Fibroblast of pulmonary artery (primary cell): ENCODE data around the gene SMG9.

Source experiments
- DNase-seq: peaks from one replicate; pipeline ENCODE4 v3.0.0-alpha.2; 2010; ENCODE audit warnings: low read depth
- H3K4me3 ChIP-seq: replicated peaks from 2 replicates; pipeline ENCODE4 v1.5.1; 2011; ENCODE audit warnings: low read depth, mild to moderate bottlenecking, control low read depth, low read length, moderate library complexity
- TF ChIP-seq, protein P1 (sequence below): IDR thresholded peaks from 2 replicates; pipeline ENCODE4 v1.5.1; 2011; ENCODE audit warnings: mild to moderate bottlenecking, control low read depth, low read length, inconsistent platforms; ENCODE audit errors: missing control alignments

SMG9 gene

DNA sequence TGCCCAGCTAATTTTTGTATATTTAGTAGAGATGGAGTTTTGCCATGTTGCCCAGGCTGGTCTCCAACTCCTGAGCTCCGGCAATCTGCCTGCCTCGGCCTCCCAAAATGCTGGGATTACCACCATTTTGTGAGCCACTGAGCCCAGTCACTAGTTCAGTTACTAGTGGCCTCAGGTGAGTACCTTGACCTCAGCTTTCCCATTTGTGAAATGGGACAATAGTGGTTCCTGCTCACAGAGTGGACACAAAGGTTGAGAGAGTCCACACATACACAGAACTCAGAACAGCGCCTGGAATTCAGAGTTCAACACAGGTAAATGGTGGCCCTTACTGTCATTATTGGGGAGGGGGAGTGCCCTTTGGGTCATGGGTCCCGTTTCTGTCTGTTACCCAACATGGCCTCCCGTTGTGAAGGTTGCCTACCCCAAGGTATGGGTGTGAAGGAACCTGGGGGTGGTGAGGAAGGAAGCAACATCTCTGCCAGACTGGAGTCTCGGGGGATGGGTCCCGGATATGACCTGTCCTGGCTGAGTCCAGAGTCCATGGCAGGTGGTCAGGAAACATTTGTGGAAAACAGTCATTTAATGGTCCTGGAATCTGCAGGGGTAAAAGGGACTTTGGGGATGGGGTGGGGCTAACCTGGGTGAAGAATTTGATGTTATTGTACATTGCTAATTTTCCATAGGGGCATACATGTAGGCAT is 50.6 kb downstream of the SMG9 start:
- H3K4me3 ChIP-seq: no peak overlapping the region
- no peak for DNase-seq
- TF ChIP-seq, protein P1, sequence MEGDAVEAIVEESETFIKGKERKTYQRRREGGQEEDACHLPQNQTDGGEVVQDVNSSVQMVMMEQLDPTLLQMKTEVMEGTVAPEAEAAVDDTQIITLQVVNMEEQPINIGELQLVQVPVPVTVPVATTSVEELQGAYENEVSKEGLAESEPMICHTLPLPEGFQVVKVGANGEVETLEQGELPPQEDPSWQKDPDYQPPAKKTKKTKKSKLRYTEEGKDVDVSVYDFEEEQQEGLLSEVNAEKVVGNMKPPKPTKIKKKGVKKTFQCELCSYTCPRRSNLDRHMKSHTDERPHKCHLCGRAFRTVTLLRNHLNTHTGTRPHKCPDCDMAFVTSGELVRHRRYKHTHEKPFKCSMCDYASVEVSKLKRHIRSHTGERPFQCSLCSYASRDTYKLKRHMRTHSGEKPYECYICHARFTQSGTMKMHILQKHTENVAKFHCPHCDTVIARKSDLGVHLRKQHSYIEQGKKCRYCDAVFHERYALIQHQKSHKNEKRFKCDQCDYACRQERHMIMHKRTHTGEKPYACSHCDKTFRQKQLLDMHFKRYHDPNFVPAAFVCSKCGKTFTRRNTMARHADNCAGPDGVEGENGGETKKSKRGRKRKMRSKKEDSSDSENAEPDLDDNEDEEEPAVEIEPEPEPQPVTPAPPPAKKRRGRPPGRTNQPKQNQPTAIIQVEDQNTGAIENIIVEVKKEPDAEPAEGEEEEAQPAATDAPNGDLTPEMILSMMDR: no peak

DNA sequence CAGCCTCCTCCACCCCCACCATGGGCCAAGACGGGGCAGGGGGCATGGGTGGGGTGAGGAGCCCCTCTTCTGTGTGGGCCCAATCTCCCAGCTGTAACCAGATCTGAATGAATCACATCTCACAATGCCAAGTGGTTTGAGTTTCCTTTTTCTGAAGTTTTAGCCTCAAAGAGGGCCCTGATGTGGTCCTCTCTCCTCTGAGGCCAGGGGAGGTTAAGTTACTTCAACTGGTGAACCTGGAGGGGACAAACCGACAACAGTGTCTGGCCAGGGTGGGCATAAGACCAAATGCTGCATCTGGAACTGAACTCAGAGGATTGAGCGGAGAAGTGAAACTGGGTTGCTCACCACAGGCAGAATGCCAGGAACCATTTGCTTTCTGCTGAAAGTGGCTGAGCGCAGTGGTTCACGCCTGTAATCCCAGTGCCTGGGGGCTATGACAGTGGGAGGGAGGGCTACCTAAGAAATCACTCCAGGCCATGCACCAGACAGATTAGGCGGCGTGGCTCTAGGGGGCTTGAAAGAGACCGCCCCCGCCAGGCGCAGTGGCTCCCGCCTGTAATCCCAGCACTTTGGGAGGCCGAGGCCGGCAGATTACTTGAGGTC is 54.3 kb downstream of the SMG9 start:
- DNase-seq: peak; percentile 76
- H3K4me3 ChIP-seq: peak overlapping the region; percentile 51
- TF ChIP-seq, protein P1: no peak

DNA sequence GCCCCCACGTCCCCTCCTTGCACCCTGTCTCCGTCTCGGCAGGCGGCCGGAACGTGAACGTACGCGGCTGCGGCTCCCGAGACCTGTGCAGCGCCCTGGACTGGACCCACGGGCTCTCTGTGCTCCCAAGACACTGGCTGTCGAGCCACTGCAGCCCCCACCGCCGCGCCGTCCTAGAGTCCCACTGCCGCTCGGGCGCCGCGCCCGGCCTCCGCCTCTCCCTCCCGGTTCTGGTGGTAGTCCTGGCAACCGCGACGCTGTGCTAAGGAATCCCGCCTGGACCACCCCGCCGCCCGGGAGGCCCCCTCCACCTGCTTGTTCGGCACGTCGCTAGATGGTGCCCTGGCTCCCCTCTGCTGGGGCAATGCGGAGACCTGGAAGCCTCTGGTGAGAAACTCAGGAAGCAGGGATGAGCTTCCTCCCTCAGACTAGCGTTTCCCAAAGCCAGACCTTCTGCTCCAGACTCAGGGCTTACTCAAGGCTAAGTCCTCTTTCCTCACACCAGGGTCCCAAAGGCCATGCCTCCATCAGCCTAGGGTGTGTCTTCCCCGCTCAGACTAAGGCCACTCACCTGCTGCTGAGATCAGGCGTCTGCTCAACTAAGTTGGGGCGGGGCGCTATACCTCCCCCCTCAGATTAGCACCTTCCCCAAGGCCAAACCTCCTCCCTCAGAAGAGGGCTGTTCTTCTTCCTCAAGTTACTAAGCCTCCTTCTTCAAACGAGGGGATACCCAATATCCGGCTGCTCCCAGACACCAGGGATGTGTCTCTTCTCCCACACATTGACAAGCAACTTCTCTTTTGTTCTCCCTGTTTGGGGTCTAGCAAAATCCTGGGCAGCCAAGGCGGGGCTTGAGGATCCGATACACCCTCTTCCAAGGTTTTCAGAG is 55.0 kb downstream of the SMG9 start:
- peak; percentile 40 for DNase-seq
- peak overlapping the region; percentile 22 for H3K4me3 ChIP-seq
- TF ChIP-seq, protein P1: no peak

DNA sequence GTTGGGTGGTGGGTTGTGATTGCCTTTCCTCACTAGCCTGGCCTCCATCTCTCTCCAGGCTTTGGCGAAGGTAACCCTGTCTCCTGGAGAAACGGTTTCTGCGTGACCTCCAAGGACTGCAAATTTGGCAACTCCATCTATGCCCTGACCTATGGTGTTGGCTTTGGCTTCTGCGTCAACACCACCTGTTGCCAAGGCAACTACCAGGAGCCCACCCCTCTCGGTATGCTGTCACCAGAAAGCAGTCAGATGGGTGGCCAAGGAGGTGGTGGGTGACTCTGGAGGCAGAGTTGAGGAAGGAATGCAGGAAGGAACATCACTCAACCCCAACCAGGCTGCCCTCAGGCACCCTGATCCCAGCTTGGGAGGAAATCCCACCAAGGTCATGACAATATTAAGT is 57.5 kb downstream of the SMG9 start:
- DNase-seq: no peak
- H3K4me3 ChIP-seq: no peak overlapping the region
- TF ChIP-seq, protein P1: no peak

DNA sequence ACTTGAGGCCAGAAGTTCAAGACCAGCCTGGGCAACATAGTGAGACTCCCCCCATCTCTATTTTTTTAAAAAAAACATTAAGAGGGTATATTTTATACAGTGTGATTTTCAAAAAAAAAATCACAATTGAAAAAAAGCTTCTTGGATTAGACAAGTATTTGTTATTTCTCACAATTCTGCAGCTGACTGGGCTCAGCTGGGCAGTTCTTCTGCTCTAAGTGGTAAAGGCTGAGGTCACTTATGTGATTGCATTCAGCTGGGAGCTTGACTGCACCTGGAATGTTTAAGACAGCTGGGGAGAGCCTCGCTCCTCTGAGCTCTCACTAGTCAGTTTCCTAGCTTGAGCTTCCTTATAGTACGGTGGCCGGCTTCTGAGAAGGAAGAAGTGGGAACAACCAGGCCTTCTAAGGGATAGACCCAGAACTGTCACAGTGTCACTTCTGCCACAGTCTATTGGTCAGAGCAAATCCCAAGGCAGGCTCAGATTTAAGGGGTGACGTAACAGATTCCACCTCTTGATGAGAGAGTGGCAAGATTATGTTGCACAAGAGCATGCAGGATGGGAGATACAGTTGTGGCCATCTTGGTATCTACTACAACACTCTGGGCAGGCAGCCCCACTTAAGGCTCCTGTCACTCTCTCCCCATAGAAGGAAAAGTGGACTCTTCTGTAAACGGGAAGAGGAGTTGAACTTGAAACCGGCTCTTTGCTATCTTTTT is 58.6 kb downstream of the SMG9 start:
- no peak overlapping the region for H3K4me3 ChIP-seq
- TF ChIP-seq, protein P1: no peak
- no peak for DNase-seq

DNA sequence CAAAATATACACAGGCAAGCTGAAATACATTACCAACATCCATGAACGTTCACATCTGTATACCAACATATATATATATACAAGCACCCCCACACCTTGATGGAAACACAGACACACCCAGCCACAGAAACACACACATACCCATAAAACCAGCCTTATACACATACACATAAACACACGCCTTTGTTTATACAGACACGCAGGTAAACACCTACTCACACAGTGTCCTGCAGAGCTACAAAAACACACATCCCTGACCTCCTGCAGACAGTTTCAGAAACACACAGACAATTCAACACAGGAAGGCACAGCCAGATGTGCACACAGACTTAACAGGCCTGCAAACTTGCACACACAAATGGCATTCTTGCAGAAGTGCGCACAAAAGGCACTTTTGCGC is 60.2 kb downstream of the SMG9 start:
- TF ChIP-seq, protein P1: no peak
- DNase-seq: no peak
- no peak overlapping the region for H3K4me3 ChIP-seq
